ENCODE results near the gene SETX.
"Not testable (repeated sequence)": the region's sequence is repeated elsewhere in the genome, so short reads cannot be mapped to it uniquely, and the experiment has no call there.

Gene SETX

GRCh38 chr9:132354637-132355355 is at the start of gene SETX:
Gene SETX, minus strand, starts transcription at chr9:132354986. Its CDS starts 5,558 bp downstream, at chr9:132349428.
- DNase-seq (ENCODE audit: low read depth in 2 of 2): peak; percentile 93 to 94

GRCh38 chr9:132404228-132404881 is 49.6 kb upstream of the SETX start:
- DNase-seq (ENCODE audit: low read depth in 2 of 2): no peak

GRCh38 chr9:132401824-132402223 is 47.0 kb upstream of the SETX start:
- no peak for DNase-seq (ENCODE audit: low read depth in 2 of 2)

- no peak for DNase-seq (ENCODE audit: low read depth in 2 of 2)
Measured at GRCh38 chr9:132395560-132395959, 40.8 kb upstream of the SETX start.

GRCh38 chr9:132391449-132391848 is 36.7 kb upstream of the SETX start:
- DNase-seq (ENCODE audit: low read depth in 2 of 2): no peak

- DNase-seq (ENCODE audit: low read depth in 2 of 2): no peak
Measured at GRCh38 chr9:132390966-132391365, 36.2 kb upstream of the SETX start.

- no peak for DNase-seq (ENCODE audit: low read depth in 2 of 2)
Measured at GRCh38 chr9:132387133-132387532, 32.3 kb upstream of the SETX start.

GRCh38 chr9:132384376-132384775 is 29.6 kb upstream of the SETX start:
- DNase-seq (ENCODE audit: low read depth in 2 of 2): no peak

GRCh38 chr9:132383462-132383883 is 28.7 kb upstream of the SETX start:
- no peak for DNase-seq (ENCODE audit: low read depth in 2 of 2)

GRCh38 chr9:132381966-132382541 is 27.3 kb upstream of the SETX start:
- no peak for DNase-seq (ENCODE audit: low read depth in 2 of 2)

- DNase-seq (ENCODE audit: low read depth in 2 of 2): not testable (repeated sequence)
Measured at GRCh38 chr9:132378416-132378815, 23.6 kb upstream of the SETX start.

GRCh38 chr9:132377769-132378168 is 23.0 kb upstream of the SETX start:
- DNase-seq (ENCODE audit: low read depth in 2 of 2): not testable (repeated sequence)

GRCh38 chr9:132372177-132373095 is 17.6 kb upstream of the SETX start:
- DNase-seq (ENCODE audit: low read depth in 2 of 2): no peak

GRCh38 chr9:132370592-132370991 is 15.8 kb upstream of the SETX start:
- no peak for DNase-seq (ENCODE audit: low read depth in 2 of 2)

GRCh38 chr9:132369421-132369820 is 14.6 kb upstream of the SETX start:
- DNase-seq (ENCODE audit: low read depth in 2 of 2): no peak

GRCh38 chr9:132367613-132368313 is 13.0 kb upstream of the SETX start:
- no peak for DNase-seq (ENCODE audit: low read depth in 2 of 2)

- DNase-seq (ENCODE audit: low read depth in 2 of 2): no peak
Measured at GRCh38 chr9:132366481-132366880, 11.7 kb upstream of the SETX start.

GRCh38 chr9:132365986-132366385 is 11.2 kb upstream of the SETX start:
- DNase-seq (ENCODE audit: low read depth in 2 of 2): no peak

GRCh38 chr9:132364068-132364467 is 9.3 kb upstream of the SETX start:
- DNase-seq (ENCODE audit: low read depth in 2 of 2): no peak

- DNase-seq (ENCODE audit: low read depth in 2 of 2): no peak
Measured at GRCh38 chr9:132357764-132358163, 3.0 kb upstream of the SETX start.

GRCh38 chr9:132356324-132356924 is 1.6 kb upstream of the SETX start:
- no peak for DNase-seq (ENCODE audit: low read depth in 2 of 2)
